ENCODE results near the gene NEURL3. TPM values are rescaled to one million over a fixed set of nuclear protein-coding genes. Genes with fewer than 3 reads are reported as not detected.
A peak's percentile ranks its signal among the peaks of the same experiment; 100 is the strongest.

The NEURL3 gene
- total RNA-seq, 1 donor from 2014 or later: 0.13 TPM

DNA sequence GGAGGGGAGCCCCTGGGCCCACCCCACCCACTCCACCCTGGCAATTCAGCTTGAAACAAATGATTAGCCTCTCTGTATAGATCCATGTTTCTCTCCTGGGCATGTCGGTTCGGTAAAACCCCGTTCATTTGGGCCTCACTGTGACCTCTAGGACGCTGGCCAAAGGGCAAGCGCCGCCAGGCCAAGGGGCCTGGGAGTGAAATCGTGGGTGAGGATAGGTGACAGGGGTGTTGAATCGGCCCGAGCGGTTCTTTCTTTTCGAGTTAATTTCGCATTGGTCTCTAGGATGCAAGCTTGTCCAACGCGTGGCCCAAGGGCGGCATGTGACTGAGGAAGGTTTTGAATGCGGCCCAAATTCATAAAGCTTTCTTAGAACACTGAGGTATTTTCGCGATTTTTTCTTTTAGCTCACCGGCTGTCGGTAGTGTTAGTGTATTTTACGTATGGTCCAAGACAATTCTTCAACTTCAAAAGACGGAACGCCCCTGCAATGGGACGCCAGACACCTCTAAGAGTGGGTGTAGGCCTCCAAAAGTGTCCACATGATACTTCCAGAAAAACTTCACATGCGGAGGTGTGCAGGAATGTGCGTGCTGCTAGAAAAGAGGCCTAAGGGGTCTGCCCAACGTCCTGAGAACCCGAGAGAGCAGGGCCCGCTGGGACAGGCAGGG is 21.6 kb upstream of the NEURL3 start:
- no peak overlapping the region for H3K27ac Mint-ChIP-seq
- H3K27me3 Mint-ChIP-seq (ENCODE audit: low read depth): peaks cover 81% of the 10 kb centered on the region
- peak overlapping the region; percentile 45 for H3K4me3 Mint-ChIP-seq
- H3K36me3 Mint-ChIP-seq: no peaks in the 10 kb centered on the region
- DNase-seq (ENCODE audit: low spot score in 2 of 2, unreplicated experiment in 2 of 2): no peak
- H3K9me3 Mint-ChIP-seq: no peaks in the 10 kb centered on the region
- H3K4me1 Mint-ChIP-seq: peaks cover 18% of the 10 kb centered on the region
- TF ChIP-seq, protein P1, sequence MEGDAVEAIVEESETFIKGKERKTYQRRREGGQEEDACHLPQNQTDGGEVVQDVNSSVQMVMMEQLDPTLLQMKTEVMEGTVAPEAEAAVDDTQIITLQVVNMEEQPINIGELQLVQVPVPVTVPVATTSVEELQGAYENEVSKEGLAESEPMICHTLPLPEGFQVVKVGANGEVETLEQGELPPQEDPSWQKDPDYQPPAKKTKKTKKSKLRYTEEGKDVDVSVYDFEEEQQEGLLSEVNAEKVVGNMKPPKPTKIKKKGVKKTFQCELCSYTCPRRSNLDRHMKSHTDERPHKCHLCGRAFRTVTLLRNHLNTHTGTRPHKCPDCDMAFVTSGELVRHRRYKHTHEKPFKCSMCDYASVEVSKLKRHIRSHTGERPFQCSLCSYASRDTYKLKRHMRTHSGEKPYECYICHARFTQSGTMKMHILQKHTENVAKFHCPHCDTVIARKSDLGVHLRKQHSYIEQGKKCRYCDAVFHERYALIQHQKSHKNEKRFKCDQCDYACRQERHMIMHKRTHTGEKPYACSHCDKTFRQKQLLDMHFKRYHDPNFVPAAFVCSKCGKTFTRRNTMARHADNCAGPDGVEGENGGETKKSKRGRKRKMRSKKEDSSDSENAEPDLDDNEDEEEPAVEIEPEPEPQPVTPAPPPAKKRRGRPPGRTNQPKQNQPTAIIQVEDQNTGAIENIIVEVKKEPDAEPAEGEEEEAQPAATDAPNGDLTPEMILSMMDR (IDR thresholded peaks at IDR 0.05; ENCODE audit: unreplicated experiment): no peak

DNA sequence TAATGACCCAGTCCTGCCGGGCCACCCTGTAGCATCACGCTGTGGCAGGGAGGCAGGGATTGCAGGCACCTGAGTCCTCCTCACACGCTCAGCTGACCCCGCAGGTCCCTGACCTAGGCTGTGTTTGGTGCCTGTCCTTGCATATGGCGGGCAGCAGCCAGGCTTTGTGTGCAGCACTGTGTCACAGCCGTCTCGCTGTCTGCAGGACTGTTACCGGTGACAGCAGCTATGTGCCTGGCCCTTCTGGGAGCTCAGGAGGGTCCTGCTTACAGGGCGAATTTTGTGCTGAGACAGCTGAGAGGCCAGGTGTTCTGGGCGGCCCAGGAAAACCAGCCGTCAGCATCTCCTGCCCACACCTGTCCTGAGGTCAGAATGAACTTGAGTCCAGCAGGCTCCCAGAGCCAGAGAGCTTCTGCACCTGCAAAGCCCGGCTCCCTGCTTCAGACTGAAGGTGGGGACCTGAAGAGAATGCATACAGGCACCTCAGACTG is 21.0 kb upstream of the NEURL3 start:
- no peak for DNase-seq (ENCODE audit: low spot score in 2 of 2, unreplicated experiment in 2 of 2)
- TF ChIP-seq, protein P1 (IDR thresholded peaks at IDR 0.05; ENCODE audit: unreplicated experiment): no peak
- Mint-ChIP-seq H3K27ac (no peak overlapping the region), H3K4me1 (peaks cover 16% of the 10 kb centered on the region), H3K9me3 (no peaks in the 10 kb centered on the region), H3K36me3 (no peaks in the 10 kb centered on the region), H3K27me3 (ENCODE audit: low read depth) (peaks cover 75% of the 10 kb centered on the region), H3K4me3 (no peak overlapping the region)

DNA sequence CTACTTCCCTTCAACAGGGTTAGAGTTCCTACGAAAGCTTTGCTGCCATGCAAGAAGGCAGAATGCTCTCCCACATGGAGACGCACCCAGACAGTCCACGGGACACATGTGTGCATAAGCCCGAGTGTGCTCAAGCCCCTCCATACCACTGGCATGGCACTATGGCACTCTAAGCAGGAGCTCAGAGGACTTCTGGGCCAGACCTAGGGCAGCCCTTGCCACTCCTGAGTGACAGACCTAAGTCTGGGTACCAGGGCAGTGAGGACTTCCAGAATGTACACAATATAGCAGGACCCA is 20.0 kb upstream of the NEURL3 start:
- H3K9me3 Mint-ChIP-seq: no peaks in the 10 kb centered on the region
- H3K4me1 Mint-ChIP-seq: peaks cover 16% of the 10 kb centered on the region
- no peak overlapping the region for H3K4me3 Mint-ChIP-seq
- TF ChIP-seq, protein P1 (IDR thresholded peaks at IDR 0.05; ENCODE audit: unreplicated experiment): no peak
- H3K27me3 Mint-ChIP-seq (ENCODE audit: low read depth): peaks cover 65% of the 10 kb centered on the region
- no peaks in the 10 kb centered on the region for H3K36me3 Mint-ChIP-seq
- DNase-seq (ENCODE audit: low spot score in 2 of 2, unreplicated experiment in 2 of 2): no peak
- no peak overlapping the region for H3K27ac Mint-ChIP-seq

DNA sequence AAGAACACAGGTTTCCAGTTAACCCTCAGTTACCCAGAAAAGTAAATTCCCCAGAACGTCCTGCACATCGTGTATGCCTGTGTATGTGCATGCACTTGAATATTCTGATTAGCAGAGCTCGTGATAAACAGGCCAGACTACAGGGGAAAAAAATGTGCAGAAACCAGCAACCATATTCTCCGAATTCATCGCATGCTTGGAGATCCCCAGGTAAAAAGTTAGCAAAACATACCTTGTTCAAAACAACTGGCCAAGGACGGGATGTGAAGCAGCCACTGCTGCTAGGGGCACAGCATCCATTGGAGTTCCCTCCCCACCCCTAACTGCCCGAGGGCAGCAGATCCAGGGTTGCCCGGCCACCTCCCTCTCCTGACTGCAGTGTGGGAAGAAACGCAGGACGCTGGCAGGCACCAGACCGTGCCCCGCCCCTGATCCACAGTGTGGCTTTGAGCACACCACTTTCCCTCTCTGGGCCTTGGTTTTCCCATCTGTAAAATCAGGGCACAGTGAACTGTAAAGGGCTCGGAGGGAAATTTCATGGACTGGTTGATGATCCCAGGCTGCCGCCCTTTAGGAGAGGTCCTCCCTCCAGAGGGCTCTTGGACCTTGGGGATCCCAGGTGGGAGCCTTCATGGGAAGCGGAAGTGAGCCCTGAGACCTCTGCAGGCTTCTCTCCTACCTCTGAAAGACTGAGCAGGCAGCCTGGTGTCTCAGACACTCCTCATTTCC is 19.5 kb upstream of the NEURL3 start:
- Mint-ChIP-seq H3K27me3 (ENCODE audit: low read depth) (peaks cover 60% of the 10 kb centered on the region), H3K4me1 (peaks cover 15% of the 10 kb centered on the region), H3K27ac (no peak overlapping the region), H3K4me3 (no peak overlapping the region), H3K9me3 (no peaks in the 10 kb centered on the region), H3K36me3 (no peaks in the 10 kb centered on the region)
- DNase-seq (ENCODE audit: low spot score in 2 of 2, unreplicated experiment in 2 of 2): no peak
- TF ChIP-seq, protein P1 (IDR thresholded peaks at IDR 0.05; ENCODE audit: unreplicated experiment): no peak

DNA sequence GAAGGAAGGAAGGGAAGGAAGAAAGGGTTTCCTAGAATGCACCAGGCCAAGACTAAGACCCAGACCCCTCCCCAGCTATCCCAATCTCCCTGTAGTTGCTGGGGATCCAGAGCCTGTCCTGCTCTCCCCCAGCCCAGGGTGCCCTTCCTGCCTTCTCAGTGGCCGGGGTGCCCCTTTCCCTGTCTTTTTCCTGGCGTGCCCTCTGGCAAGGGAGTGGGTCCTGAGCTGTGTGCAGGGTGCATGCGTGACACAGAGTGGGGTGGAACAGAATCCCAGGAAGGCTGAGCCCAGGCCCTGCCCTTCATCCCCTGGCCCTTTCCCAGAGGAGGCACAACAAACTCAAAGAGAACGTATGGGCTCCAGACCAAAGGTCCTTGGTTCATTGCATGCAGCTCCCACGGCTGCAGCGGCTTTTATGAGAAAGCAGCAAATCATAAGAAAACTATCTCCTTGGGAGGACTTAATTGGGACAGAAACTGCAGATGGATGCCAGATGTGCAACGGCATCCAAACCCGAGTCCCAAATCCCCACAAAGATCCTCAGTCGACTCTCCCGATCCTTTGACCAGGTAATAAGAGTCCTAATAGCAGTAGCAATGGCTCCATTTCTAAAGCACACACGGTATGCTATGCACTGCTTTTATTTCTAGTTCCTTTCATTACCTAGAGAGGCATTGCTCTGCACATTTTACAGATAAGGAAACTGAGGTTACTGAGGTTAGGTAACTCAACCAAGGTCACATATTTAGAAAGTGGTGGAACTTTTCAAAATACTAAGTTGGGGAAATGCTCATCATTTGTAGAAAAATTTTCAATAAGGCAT is 18.7 kb upstream of the NEURL3 start:
- no peak for DNase-seq (ENCODE audit: low spot score in 2 of 2, unreplicated experiment in 2 of 2)
- H3K27me3 Mint-ChIP-seq (ENCODE audit: low read depth): peaks cover 53% of the 10 kb centered on the region
- no peak overlapping the region for H3K4me3 Mint-ChIP-seq
- H3K36me3 Mint-ChIP-seq: no peaks in the 10 kb centered on the region
- TF ChIP-seq, protein P1 (IDR thresholded peaks at IDR 0.05; ENCODE audit: unreplicated experiment): no peak
- H3K27ac Mint-ChIP-seq: peak overlapping the region; percentile 69
- H3K4me1 Mint-ChIP-seq: peaks cover 15% of the 10 kb centered on the region
- no peaks in the 10 kb centered on the region for H3K9me3 Mint-ChIP-seq

All from mesothelial cell of epicardium (in vitro differentiated cells).